Left kidney (tissue), 2 donors: ENCODE measurements around the gene GRHL1. TPM values are rescaled to one million over a fixed set of nuclear protein-coding genes. Genes with fewer than 3 reads are reported as not detected.
"Not testable (repeated sequence)": the region's sequence is repeated elsewhere in the genome, so short reads cannot be mapped to it uniquely, and the experiment has no call there.

Source experiments
- DNase-seq: peaks from one replicate; pipeline ENCODE4 v3.0.0-alpha.2; 2013
- polyA plus RNA-seq: library from polyadenylated mRNA; unstranded; fragments of 120-200 nt; gene quantifications from one replicate; pipeline ENCODE4 v1.2.1, GENCODE V29; 2013; ENCODE audit not compliant: insufficient read length

Gene GRHL1
- polyA plus RNA-seq, 1 donor: 7.2 TPM

DNA sequence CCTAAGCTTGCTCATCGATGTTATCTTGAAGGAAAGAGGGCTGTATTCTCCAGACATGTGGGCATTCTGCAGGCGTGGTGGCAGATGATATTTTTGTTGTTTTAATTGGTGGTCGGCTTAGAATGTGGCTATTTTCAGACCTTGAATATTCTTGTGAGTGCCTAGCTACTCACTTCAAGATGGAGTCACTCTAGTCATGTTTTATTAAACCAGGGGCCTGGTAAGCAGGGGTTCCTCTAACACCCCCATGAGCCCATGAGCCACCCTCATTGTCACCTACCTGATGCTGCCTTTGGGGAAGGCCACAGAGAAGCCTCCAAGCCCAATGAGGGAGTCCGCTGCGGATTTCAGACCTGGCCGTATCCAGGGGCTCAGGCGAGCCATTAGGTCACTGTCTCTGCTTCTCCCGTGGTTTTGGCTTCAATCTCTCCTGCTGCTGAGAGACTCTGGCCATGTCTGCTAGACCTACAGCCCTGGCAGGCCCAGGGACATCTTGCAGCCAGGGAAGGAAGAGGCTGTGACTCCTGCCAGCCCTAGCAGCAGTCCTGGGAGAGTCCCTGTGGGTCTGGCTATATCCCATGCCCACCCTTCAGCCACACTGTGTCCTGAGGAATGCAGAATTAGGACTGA, 75.6 kb downstream of the GRHL1 start:
- DNase-seq: no peak

DNA sequence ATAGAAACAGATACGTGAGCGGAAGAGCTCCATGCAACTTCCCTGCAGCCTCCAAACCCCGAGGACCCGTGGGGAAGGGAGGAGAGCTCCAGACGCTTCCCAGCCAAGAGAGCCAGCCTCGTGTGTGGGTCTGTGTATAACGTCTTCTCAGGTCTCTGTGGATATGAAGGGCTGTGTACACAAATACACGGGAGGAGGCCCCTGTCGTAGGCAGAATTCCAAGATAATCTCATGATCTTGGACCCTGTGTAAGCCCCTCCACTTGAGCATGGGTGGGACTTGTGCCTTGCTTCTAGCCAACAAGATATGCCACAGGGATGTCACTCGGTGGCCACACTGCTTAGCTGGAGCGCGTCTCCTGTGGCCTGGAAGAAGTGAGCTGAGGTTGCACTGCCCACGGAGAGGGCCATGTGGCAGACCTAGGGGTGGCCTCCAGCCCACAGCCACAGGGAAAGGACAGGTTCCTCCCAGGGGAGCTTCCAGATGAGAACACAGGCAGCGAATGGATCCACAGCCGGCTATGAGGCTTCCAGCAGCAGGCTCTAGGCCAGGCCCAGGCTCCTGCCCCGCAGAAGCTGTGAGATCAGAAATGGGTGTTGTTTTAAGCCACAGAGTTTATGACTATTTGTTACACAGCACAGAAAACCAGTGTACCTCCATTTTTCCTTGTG, 76.3 kb downstream of the GRHL1 start:
- no peak for DNase-seq

DNA sequence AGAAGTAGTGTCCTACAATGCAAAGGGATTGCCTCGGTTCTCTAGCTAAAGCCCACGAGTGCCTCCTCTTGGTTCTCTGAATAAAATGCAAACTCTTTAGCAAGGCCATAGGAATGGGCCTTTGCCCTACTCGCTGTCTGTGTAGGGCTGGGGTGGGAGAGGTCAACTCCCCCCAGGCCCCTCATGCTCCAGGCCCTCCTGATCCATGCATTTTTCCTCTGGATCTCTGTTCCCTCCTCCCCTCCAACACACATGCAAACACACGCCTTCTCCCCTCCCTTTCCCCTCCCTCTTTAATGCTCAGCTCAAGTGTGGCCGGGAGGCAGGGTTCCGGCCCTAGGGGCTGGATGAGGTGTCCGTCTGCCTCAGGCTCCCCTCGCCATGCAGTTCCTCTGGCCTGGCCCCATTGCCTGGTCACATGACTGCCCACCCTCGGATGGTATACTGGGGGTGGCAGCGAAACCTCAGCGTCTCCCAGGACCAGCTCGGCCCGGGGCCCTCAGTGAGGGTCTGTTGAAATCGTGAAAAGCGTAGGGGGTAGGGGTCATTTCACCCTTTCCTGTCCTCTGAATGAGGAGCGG, 77.0 kb downstream of the GRHL1 start:
- no peak for DNase-seq

DNA sequence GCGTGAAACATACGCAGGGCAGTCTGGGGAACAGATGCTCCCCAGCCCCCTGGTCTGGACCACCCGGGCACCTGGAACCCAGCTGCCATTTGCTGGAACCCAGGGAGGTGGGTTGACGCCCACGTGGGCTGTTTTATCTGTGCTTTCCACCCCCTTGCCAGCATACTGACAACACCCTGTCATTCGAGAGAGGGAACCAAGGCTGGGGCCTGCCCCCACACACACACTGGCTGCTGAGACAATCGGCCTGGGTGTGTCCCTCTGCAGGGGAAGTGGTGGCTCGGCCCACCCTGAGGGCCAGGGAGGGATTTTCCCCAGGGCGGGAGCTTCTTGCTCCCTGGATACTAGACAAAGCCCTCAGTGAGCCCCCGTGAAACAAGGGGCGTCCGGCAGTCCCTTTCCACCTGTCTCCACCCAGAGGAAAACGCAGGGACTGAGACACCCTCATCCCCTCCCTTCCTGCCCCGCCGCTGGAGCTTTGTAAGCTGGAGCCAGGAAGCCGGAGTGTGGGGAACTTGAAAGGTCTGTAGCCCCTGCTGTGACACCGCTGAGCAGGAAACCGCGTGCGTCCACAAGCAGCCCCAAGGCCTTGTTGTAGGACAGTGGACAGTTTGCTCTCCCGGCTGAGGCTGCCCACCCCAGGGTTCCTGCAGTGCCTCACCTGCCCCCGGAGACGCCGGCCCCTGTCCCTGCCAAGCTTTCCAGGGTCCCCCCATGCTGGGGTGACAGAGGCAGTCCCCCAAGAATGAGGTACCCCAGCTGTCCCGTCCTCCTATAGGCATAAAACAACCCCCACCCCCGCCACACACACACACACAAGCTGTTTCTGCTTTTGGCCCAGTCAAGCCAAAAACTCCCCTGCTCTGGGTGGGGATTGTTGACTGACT, 77.7 kb downstream of the GRHL1 start:
- DNase-seq: no peak

DNA sequence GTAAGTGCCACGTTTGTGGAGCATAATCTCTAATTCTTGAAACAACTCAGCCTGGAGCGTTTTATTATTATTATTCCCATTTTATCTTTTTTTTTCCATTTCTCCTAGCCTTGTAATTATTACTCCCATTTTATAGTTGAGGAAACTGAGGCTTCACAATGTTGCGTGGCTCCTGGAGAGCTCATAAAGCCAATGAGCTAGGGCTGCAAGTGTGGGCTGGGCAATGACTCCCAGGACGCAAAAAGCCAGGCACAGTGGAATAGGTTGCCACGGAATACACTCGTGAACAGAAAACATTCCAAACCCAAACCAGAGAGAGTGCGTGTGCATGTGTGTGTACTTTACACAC, 78.4 kb downstream of the GRHL1 start:
- no peak for DNase-seq

DNA sequence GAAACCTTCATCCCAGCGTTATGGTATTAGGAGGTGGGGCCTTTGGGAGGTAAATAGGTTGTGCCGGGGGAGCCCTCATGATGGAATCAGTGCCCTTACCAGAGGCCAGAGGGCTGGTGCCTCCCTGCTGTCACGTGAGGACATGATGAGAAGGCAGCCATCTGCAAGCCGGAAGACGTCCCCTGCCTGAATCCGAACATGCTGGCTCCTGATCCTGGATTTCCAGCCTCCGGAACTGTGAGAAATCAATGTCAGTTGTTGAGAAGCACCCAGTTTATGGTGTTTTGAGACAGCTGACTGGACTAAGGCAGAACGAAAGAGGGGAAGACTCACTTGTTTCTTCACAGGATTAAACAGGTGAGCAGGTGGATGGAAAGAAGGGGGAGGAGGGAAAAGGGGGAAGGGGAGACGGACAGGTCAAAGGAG, 78.8 kb downstream of the GRHL1 start:
- DNase-seq: no peak

DNA sequence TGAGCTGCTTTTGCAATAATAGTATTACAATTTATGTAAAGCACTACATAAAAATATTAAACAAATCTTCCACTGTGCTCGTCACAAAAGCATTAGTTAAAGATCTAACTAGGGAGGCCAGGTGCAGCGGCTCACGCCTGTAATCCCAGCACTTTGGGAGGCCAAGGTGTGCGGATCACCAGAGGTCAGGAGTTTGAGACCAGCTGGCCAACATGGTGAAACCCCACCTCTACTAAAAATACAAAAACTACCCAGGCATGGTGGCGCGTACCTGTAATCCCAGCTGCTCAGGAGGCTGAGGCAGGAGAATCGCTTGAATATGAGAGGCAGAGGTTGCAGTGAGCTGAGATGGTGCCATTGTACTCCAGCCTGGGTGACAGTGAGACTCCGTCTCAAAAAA, 79.3 kb downstream of the GRHL1 start:
- not testable (repeated sequence) for DNase-seq

DNA sequence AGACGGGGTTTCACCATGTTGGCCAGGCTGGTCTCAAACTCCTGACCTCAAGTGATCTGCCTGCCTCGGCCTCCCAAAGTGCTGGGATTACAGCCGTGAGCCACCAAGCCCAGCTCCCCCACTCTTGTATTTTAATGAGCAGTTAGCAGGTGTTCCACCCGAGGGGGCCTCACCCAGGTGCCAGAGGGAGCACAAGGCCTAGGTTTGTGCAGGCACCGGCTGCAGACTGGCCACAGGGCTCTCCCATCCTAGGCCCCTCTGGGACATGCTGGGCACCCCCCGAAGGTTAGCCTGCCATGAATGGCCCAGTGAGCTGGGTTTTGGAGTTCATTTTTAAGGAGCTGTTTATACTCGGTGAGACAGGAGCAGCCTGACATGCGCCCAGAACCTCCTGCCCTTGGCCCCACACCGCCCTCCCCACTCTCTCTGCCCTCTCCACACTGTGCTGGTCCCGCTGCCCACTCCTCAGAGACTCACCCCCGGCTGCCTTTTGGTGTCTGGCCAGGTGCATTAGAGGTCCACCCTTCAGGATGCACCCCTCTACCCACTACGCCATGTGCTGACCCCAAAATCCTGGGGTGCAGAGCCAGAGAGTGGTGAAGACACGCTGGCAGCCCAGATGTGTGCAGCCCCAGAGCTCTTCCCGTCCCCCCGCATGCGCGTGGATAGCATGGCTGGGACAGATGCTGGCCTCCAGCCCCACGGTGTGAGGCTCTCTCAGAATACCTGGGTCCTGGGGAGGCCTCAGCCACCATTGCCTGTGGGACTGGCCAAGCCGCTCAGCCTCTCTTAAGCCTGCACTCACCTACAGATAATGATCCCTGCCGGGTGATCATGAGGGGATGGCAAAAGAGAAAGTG, 80.6 kb downstream of the GRHL1 start:
- DNase-seq: no peak

DNA sequence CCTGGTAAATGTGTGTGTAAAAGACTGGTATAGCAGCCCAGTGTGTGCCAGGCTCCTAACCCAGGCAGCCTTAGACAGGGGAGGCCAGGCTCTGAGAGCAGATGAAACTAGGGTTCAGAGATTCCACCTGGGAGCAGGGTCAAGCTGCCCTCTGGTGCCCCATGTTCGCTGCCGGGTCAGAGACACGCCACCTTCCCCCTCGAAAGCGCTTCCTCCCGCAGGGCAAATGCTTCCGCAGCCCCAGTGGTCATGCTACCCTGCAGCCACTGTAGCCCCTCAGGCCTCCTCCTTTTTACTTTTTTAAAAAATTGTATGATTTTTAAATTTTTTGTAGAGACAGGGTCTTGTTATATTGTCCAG, 81.2 kb downstream of the GRHL1 start:
- DNase-seq: no peak

DNA sequence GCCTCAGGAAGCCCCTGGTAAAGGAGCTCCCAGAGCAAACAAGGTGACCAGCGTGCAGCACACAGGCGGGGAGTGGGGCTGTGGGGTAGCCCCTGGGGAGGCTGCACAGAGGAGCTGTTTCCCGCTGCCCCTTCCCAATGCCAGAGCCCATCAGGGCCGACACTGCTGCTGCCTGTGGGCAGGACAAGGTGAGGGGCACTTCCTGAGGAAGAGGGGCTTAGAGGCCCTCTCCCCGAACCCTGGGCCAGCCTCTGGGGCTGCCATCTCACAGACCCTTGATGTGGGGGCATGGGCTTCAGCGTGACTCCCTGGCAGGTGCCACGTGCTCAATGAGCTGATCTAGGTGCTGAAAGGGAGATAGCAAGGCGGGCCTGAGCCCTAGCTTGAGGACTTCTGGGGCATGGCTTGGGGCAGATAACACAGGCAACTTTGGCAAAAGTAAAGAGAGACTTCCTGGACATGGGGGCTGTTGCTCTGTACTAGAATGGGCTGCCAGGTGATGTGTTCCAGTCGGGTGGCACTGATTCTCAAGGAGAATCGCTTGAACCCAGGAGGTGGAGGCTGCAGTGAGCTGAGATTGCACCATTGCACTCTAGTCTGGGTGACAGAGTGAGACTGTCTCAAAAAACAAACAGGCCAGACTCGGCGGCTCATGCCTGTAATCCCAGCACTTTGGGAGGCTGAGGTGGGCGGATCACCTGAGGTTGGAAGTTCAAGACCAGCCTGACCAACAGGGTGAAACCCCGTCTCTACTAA, 81.9 kb downstream of the GRHL1 start:
- DNase-seq: no peak

DNA sequence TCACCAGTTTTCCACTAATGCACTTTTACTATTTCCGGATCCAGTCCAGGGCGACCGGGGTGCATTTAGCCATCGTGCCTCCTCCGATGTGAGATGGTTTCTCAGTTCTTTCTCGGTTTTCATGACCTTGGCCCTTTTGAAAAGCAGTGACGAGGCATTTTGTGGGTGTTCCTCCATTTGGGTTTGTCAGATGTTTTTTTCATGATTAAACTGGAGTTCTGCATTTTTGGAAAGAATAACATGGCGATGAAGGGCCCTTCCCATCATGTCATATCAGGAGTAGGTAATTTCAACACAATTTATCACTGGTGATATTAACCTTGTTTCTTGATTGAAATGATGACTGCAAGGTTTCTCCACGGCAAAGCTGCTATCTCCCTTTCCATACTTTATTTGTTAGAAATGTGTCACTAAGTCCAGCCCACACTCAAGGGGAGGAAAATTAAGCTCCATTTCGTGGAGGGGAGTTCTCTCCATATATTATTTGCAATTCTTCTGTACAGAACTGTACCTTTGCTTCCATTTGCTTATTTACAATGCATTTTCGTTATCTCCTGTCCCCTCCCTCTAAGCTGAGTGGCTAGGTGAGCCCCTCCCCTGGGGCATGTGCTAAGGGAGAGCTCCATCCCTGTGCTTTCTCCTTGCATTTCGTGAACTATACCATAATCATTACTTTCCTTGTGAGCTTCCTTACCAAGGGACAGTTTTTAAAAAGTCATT, 83.0 kb downstream of the GRHL1 start:
- DNase-seq: no peak

DNA sequence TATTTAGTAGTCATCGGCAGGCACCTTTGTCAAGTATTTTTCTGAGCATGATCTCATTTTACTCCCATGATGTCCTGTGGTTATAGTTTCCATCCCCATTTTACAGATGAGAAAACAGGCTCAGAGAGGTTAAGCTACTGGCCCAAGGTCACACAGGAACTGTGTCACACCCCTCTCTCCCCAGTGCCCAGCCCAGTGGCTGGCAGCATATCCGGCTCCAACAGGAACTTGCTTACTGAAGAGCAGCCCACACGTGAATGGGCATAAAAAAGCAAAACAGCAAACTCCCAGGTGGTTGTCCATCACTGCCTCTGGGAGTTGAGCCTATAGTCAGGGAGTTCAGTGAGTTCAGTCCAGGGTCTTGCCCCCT, 83.5 kb downstream of the GRHL1 start:
- DNase-seq: no peak

DNA sequence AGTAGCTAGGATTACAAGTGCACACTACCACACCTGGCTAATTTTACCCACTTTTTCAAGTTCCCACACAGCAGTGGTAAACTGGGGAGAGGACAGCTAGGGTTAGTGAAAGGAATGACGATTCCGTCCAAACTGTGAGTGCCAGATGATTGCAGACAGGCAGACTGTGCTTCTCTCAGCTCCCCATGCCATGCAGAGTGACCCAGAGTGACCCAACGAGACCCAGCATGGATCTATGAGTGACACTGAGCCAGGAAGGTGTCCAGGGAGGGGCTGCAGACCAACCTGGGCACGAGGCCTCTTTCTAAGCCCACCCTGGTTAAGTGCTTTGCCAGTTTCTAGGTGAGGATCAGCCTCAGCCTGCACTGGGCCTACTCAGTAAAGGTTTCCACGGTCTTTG, 84.1 kb downstream of the GRHL1 start:
- no peak for DNase-seq

DNA sequence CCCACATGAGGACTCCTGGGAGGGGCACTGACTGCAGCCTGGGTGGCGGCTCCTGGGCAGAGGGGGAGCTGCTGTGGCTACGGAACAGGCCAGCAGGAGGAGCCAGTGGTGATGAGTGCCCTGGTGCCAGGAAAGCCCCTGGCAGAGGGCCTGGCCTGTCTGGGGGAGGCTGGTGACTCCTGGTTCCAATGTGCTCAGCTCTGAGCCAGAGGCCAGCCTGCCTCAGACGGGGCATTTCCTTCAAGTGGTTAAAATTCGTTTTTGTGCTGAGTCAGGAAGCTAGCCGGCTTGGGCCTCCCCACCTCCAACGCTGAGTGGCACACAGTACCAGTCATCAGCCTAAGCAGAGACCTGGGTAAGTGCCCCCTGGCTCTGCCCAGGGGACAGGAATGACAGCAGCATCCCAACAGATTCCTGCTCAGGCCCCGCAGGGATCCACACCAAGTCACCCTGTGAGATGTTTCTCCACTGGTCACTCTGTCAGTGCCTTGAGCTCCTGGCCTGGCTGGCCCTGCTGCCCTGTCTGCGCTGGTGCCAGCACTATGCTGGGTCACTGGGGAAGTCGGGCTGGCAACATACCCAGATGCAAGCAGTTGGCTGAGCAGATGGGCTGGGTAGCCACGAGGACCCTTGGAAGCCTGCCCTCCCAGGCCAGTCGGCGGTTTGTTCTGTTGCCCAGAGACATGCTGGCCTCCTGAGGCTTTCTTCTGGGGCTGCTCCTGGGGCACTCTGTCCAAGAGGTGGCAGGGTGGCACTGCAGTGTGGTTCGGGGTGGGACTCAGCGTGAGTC, 84.8 kb downstream of the GRHL1 start:
- no peak for DNase-seq

DNA sequence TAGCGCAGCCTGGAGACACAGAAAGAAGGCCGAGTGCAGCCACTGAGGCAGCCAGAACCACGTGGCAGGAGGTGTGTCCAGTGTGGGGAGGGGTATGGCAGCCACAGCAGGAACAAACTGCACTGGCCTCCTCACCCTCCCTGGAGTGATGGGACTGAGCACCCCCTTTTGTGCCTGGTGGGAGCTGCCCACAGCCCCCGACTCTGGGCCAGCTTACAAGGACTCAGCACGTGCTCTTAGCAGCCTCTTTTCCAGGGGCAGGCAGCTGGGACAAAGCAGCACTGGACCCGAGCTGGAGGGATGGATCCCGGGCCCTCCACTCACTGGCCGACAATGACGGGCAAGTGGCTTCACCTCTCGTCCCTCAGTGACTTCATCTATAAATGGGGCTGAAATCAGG, 86.6 kb downstream of the GRHL1 start:
- DNase-seq: no peak

DNA sequence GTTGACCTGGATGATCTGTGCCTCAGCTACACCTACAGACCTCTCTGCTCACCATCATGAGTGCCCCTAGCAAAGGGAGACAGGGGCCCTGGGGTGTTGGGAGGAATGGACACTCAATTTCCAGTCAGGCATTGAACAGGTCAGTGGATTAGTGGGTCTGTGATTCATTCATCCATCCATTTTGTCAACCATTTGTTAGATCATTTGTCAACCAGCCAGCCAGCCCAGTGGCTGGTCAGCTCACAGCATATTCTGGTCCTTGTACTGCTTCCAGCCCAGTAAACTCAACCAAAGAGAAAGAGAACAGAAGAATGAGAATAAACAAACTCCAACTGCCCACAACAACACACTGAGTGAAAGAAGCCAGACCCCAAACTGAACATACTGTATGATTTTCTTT, 87.2 kb downstream of the GRHL1 start:
- no peak for DNase-seq

DNA sequence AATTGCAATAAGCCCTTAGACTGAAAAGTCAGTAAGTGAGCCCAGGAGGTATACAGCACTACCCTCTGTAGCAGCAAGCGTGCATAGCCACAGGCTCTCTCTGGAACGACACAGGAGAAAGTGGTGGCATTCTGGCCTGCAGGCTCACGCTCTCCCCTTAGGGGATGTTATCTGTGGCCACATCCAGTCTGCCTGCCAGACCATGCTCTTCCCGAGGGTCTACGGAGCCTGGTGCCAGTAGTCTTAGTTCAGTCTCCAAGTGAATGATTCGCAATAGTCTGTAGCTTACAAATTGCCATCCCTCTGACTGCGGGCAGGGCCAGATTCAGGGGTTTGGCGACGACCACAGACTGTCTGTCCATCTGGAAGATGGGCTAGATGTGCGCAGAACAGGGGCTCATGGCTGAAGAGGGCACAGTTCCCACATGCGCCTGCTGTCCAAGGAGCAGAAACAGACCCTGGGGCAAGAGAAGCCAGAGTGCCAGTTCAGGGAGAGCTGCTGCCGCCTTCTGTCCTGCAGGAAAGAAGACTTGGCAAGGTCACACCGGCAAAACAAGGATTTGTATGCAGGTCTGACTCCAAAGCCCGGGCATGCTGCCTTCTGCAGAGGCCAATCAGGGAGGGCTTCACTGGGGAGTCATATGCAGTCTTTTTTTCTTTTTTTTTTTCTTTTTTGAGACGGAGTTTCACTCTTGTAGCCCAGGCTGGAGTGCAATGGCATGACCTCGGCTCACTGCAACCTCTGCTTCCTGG, 88.3 kb downstream of the GRHL1 start:
- no peak for DNase-seq

DNA sequence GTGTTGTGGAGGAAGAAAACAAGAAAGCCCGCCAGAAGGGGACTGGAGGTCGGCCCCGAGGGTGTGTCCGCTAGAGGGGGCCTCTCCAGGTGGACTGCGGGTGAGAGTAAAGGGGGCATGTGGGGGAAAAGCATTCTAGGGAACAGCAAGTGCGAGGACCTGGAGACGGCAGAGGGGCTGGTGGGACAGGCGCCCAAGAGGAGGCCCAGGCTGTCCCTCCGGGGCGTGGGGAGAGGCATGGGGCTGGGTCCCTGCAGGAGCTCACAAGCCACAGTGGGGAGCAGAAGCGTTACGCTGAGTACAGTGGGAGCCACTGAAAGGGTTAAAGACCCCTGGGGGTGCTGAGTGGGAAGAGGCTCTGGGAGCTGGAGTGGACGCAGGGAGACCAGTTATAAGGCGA, 90.2 kb downstream of the GRHL1 start:
- no peak for DNase-seq
